Tibial artery (tissue), 4 donors: ENCODE data around the gene SDK1.

Experiments used
- DNase-seq, 2 donors: peaks; one replicate each; pipeline ENCODE4 v3.0.0-alpha.2; 2019
- H3K27ac ChIP-seq, 2 donors: fragments of 200-600 bp; sonication (generic) in 1 of 2; 1 replicate in 1 of 2; 2 replicates in 1 of 2; pipeline ENCODE4 v1.5.1; 2018 to 2019; ENCODE audit warnings: mild to moderate bottlenecking in 1 of 2
- H3K27me3 ChIP-seq, 2 donors: fragments of 200-600 bp; sonication (generic) in 1 of 2; one replicate each; pipeline versions ENCODE4 v1.5.1 to v1.6.0; 2016 to 2019
- H3K36me3 ChIP-seq, 3 donors: fragments of 200-600 bp; sonication (generic) in 2 of 3; one replicate each; pipeline ENCODE4 v1.5.1; 2016 to 2019; ENCODE audit warnings: mild to moderate bottlenecking in 2 of 3
- H3K4me1 ChIP-seq, 4 donors: fragments of 200-600 bp; sonication (generic) in 2 of 4; 1 replicate in 3 of 4; 2 replicates in 1 of 4; pipeline ENCODE4 v1.5.1; 2016 to 2019
- H3K4me3 ChIP-seq, 2 donors: fragments of 200-600 bp; sonication (generic) in 1 of 2; 1 replicate in 1 of 2; 2 replicates in 1 of 2; pipeline ENCODE4 v1.5.1; 2018 to 2019; ENCODE audit warnings: mild to moderate bottlenecking in 2 of 2
- H3K9me3 ChIP-seq, 3 donors: fragments of 200-600 bp; sonication (generic) in 1 of 3; one replicate each; pipeline ENCODE4 v1.5.1; 2016 to 2019
- intact Hi-C: fragments of 100-400 bp; cut with DNase I; formaldehyde crosslinking; loops from one replicate; pipeline ENCODE4 v1.15.0; 2023; ENCODE audit warnings: low total_unique reads
- TF ChIP-seq, protein P1 (sequence below), 2 experiments: fragments of 200-600 bp in 1 of 2; fragments of 450-650 bp in 1 of 2; IDR thresholded peaks; one replicate each; pipeline ENCODE4 v1.5.1; 2017 to 2019; ENCODE audit warnings: antibody characterized with exemption in 2 of 2, mild to moderate bottlenecking in 1 of 2, moderate library complexity in 1 of 2

Gene SDK1

DNA sequence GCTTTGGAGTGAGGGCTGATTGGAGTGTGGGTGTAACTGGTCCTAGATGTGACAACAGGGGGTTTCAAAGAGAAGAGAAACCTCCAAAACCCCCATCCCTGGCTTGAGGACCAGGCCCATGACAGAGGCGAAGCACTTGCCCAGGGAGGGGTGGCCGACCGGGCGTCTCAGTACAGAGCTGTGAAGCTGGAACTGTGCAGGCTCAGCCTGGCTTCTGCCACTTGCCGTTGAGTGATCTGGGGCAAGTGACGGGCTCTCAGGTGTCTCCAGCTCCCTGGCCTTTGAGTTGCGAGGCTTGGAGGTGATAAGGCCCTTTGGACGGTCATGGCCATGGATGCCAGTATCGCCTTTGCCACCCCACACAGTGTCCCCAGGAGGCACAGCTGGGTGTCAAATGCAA lies 849.7 kb downstream of the SDK1 start:
- no peak for DNase-seq
- Histone ChIP-seq H3K4me1 (no peaks in the 10 kb centered on the region), H3K4me3 (no peak overlapping the region), H3K9me3 (no peaks in the 10 kb centered on the region), H3K27ac (no peak overlapping the region), H3K27me3 (no peaks in the 10 kb centered on the region), H3K36me3 (peaks cover 0 to 62% (median 36%) of the 10 kb centered on the region in 3 donors)
- intact Hi-C loops = no loop called here
- TF ChIP-seq, protein P1, sequence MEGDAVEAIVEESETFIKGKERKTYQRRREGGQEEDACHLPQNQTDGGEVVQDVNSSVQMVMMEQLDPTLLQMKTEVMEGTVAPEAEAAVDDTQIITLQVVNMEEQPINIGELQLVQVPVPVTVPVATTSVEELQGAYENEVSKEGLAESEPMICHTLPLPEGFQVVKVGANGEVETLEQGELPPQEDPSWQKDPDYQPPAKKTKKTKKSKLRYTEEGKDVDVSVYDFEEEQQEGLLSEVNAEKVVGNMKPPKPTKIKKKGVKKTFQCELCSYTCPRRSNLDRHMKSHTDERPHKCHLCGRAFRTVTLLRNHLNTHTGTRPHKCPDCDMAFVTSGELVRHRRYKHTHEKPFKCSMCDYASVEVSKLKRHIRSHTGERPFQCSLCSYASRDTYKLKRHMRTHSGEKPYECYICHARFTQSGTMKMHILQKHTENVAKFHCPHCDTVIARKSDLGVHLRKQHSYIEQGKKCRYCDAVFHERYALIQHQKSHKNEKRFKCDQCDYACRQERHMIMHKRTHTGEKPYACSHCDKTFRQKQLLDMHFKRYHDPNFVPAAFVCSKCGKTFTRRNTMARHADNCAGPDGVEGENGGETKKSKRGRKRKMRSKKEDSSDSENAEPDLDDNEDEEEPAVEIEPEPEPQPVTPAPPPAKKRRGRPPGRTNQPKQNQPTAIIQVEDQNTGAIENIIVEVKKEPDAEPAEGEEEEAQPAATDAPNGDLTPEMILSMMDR (IDR thresholded peaks at IDR 0.05) = no peak

GRCh38 chr7:4151524-4151923 lies 850.5 kb downstream of the SDK1 start:
- no peak overlapping the region for H3K4me3 ChIP-seq
- H3K4me1 ChIP-seq = no peaks in the 10 kb centered on the region
- TF ChIP-seq, protein P1 (IDR thresholded peaks at IDR 0.05) = no peak
- intact Hi-C loops = no loop called here
- no peak for DNase-seq
- H3K9me3 ChIP-seq = no peaks in the 10 kb centered on the region
- no peak overlapping the region for H3K27ac ChIP-seq
- no peaks in the 10 kb centered on the region for H3K27me3 ChIP-seq
- H3K36me3 ChIP-seq = peaks cover 0 to 55% (median 33%) of the 10 kb centered on the region in 3 donors

GRCh38 chr7:4151926-4152549 lies 851.0 kb downstream of the SDK1 start:
- intact Hi-C loops = no loop called here
- Histone ChIP-seq H3K27ac (no peak overlapping the region), H3K36me3 (peaks cover 0 to 50% (median 29%) of the 10 kb centered on the region in 3 donors), H3K9me3 (no peaks in the 10 kb centered on the region), H3K27me3 (no peaks in the 10 kb centered on the region), H3K4me3 (no peak overlapping the region), H3K4me1 (no peaks in the 10 kb centered on the region)
- peak in 1 of 2 donors; percentile 47 for DNase-seq
- TF ChIP-seq, protein P1 (IDR thresholded peaks at IDR 0.05) = no peak

GRCh38 chr7:4154882-4155535 lies 854.0 kb downstream of the SDK1 start:
- DNase-seq = no peak
- Histone ChIP-seq H3K27ac (no peak overlapping the region), H3K4me3 (no peak overlapping the region), H3K9me3 (no peaks in the 10 kb centered on the region), H3K4me1 (no peaks in the 10 kb centered on the region), H3K27me3 (no peaks in the 10 kb centered on the region), H3K36me3 (peaks cover 0 to 28% (median 2%) of the 10 kb centered on the region in 3 donors)
- TF ChIP-seq, protein P1 (IDR thresholded peaks at IDR 0.05) = no peak
- intact Hi-C loops = no loop called here

DNA sequence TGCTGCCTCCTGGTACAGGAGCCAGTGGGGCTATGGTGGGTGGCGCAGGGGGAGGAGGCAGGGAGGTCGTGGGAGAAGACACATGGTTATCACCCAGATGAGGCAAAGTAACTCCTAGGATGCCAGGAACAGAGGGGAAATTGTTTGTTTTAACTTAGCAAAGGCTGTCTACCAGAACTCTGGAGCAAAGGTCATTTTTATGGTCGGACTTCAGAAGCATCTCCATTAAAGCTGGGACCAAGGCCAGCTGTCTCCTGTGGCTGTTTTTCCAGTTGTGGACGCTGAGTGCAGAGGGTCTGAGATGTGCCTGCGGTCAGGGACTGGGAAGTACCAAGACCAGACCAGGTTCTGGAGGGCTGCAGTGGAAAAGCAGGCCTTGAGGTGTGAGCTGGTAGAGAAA lies 855.1 kb downstream of the SDK1 start:
- Histone ChIP-seq H3K36me3 (peaks cover 0 to 27% (median 0%) of the 10 kb centered on the region in 3 donors), H3K27ac (no peak overlapping the region), H3K4me3 (no peak overlapping the region), H3K9me3 (no peaks in the 10 kb centered on the region), H3K27me3 (no peaks in the 10 kb centered on the region), H3K4me1 (no peaks in the 10 kb centered on the region)
- DNase-seq = no peak
- TF ChIP-seq, protein P1 (IDR thresholded peaks at IDR 0.05) = no peak
- intact Hi-C loops = no loop called here
